ENCODE measurements around the gene ZNF157. TPM values are rescaled to one million over a fixed set of nuclear protein-coding genes. Genes with fewer than 3 reads are reported as not detected.
"Not testable (repeated sequence)": the region's sequence is repeated elsewhere in the genome, so short reads cannot be mapped to it uniquely, and the experiment has no call there.

Gene ZNF157
- polyA plus RNA-seq (ENCODE audit: insufficient read length in 4 of 4): 1 to 10 TPM in 2 of 4 donors, under 1 TPM in 2; 0.67 to 1.2 (median 0.92) TPM

- DNase-seq (ENCODE audit: low read depth in 4 of 4, low spot score in 2 of 4): no peak
Observed at GRCh38 chrX:47370278-47370677, at the start of gene ZNF157. TSS of gene ZNF157 (plus strand) at chrX:47370578. CDS start at chrX:47370669, 91 bp downstream.

GRCh38 chrX:47321386-47321785, 49.0 kb upstream of the ZNF157 start:
- DNase-seq (ENCODE audit: low read depth in 4 of 4, low spot score in 2 of 4): peak in 2 of 4 donors; percentile 36 to 43

- DNase-seq (ENCODE audit: low read depth in 4 of 4, low spot score in 2 of 4): no peak
Observed at GRCh38 chrX:47321823-47322371, 48.5 kb upstream of the ZNF157 start.

GRCh38 chrX:47327902-47328301, 42.5 kb upstream of the ZNF157 start:
- DNase-seq (ENCODE audit: low read depth in 4 of 4, low spot score in 2 of 4): no peak

GRCh38 chrX:47332729-47333128, 37.6 kb upstream of the ZNF157 start:
- not testable (repeated sequence) for DNase-seq (ENCODE audit: low read depth in 4 of 4, low spot score in 2 of 4)

- DNase-seq (ENCODE audit: low read depth in 4 of 4, low spot score in 2 of 4): no peak
Observed at GRCh38 chrX:47351706-47352105, 18.7 kb upstream of the ZNF157 start.

GRCh38 chrX:47358387-47359065, 11.9 kb upstream of the ZNF157 start:
- DNase-seq (ENCODE audit: low read depth in 4 of 4, low spot score in 2 of 4): no peak

GRCh38 chrX:47360423-47361179, 9.8 kb upstream of the ZNF157 start:
- no peak for DNase-seq (ENCODE audit: low read depth in 4 of 4, low spot score in 2 of 4)

- peak; percentile 71 to 88 (median 83) for DNase-seq (ENCODE audit: low read depth in 4 of 4, low spot score in 2 of 4)
Observed at GRCh38 chrX:47361538-47362511, 8.6 kb upstream of the ZNF157 start.

GRCh38 chrX:47366041-47366722, 4.2 kb upstream of the ZNF157 start:
- DNase-seq (ENCODE audit: low read depth in 4 of 4, low spot score in 2 of 4): peak; percentile 56 to 84 (median 69)

GRCh38 chrX:47373198-47373597, 2.8 kb downstream of the ZNF157 start:
- DNase-seq (ENCODE audit: low read depth in 4 of 4, low spot score in 2 of 4): no peak

GRCh38 chrX:47380268-47380667, 9.9 kb downstream of the ZNF157 start:
- no peak for DNase-seq (ENCODE audit: low read depth in 4 of 4, low spot score in 2 of 4)

GRCh38 chrX:47380837-47381236, 10.5 kb downstream of the ZNF157 start:
- DNase-seq (ENCODE audit: low read depth in 4 of 4, low spot score in 2 of 4): not testable (repeated sequence)

- DNase-seq (ENCODE audit: low read depth in 4 of 4, low spot score in 2 of 4): peak in 2 of 4 donors; percentile 32 to 51
Observed at GRCh38 chrX:47384502-47384901, 14.1 kb downstream of the ZNF157 start.

GRCh38 chrX:47390780-47391179, 20.4 kb downstream of the ZNF157 start:
- no peak for DNase-seq (ENCODE audit: low read depth in 4 of 4, low spot score in 2 of 4)

GRCh38 chrX:47413179-47413594, 42.8 kb downstream of the ZNF157 start:
- DNase-seq (ENCODE audit: low read depth in 4 of 4, low spot score in 2 of 4): no peak

- no peak for DNase-seq (ENCODE audit: low read depth in 4 of 4, low spot score in 2 of 4)
Observed at GRCh38 chrX:47420265-47420664, 49.9 kb downstream of the ZNF157 start.

GRCh38 chrX:47420962-47421361, 50.6 kb downstream of the ZNF157 start:
- DNase-seq (ENCODE audit: low read depth in 4 of 4, low spot score in 2 of 4): no peak

GRCh38 chrX:47422444-47422843, 52.1 kb downstream of the ZNF157 start:
- DNase-seq (ENCODE audit: low read depth in 4 of 4, low spot score in 2 of 4): no peak

GRCh38 chrX:47430925-47431324, 60.5 kb downstream of the ZNF157 start:
- DNase-seq (ENCODE audit: low read depth in 4 of 4, low spot score in 2 of 4): no peak

Measured in left renal cortex interstitium (tissue), 4 donors.